Measurements from ENCODE around the gene RAB25. TPM values are rescaled to one million over a fixed set of nuclear protein-coding genes. Genes with fewer than 3 reads are reported as not detected.
"Not testable (repeated sequence)": the region's sequence is repeated elsewhere in the genome, so short reads cannot be mapped to it uniquely, and the experiment has no call there.

RAB25 gene
- total RNA-seq, 3 donors from 2014 or later: 0.61 to 0.79 (median 0.63) TPM

DNA sequence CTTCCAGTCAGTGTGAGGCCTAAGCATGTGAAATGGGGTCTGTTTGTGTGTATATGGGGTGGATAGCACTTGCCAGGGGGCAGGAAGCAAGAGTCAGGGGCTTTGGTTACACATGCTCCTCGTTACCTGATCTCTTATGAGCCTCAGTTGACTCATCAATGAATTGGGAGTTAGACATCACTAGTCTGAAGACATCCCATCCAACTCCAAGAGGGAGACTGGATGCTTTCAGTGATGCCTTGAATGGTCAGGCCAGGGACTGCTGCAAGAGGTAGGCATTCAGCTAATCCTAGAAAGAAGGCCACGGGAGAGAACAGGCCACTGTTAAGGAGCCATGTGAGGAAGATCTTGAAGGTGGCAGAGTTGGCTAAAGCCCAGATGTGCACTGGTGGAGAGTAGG lies 6.3 kb downstream of the RAB25 start:
- Mint-ChIP-seq H3K27me3 (ENCODE audit: low read depth) (no peaks in the 10 kb centered on the region), H3K9me3 (no peaks in the 10 kb centered on the region), H3K4me1 (ENCODE audit: low read depth) (peaks cover 8% of the 10 kb centered on the region), H3K36me3 (ENCODE audit: insufficient read depth) (no peaks in the 10 kb centered on the region), H3K4me3 (no peak overlapping the region)
- ATAC-seq: no peak
- DNase-seq: no peak

DNA sequence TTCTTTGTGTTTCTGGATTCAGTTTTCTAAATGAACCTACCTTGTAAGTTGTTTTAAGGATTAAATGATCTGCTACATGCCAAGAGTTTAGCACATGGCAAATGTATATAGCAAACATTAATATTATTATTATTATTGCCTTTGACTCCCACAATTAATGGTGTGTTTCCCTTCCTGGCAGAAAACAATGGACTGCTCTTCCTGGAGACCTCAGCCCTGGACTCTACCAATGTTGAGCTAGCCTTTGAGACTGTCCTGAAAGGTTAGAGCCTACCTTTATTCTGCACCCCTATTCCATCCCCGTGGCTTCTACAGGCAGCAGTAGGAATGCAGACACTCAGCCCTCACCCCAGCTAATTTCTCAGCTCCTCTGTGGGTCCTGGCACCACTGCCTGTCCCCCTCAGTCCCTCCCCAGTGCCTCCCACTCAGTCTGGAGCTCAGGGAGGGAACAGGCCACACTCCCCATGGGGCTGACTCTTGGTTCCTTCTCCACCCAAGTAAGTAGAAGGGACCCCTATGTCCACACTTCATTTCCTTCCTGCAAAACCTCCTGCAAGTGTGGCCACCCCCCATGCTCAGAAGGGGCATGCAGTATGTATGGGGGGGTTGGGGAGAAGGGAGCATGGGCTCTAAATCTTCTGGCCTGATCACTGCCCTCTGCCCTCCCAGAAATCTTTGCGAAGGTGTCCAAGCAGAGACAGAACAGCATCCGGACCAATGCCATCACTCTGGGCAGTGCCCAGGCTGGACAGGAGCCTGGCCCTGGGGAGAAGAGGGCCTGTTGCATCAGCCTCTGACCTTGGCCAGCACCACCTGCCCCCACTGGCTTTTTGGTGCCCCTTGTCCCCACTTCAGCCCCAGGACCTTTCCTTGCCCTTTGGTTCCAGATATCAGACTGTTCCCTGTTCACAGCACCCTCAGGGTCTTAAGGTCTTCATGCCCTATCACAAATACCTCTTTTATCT lies 8.8 kb downstream of the RAB25 start:
- Mint-ChIP-seq H3K9me3 (no peaks in the 10 kb centered on the region), H3K27me3 (ENCODE audit: low read depth) (no peaks in the 10 kb centered on the region), H3K36me3 (ENCODE audit: insufficient read depth) (no peaks in the 10 kb centered on the region), H3K4me3 (no peak overlapping the region), H3K4me1 (ENCODE audit: low read depth) (peaks cover 8% of the 10 kb centered on the region)
- ATAC-seq (no peak), DNase-seq (no peak)

DNA sequence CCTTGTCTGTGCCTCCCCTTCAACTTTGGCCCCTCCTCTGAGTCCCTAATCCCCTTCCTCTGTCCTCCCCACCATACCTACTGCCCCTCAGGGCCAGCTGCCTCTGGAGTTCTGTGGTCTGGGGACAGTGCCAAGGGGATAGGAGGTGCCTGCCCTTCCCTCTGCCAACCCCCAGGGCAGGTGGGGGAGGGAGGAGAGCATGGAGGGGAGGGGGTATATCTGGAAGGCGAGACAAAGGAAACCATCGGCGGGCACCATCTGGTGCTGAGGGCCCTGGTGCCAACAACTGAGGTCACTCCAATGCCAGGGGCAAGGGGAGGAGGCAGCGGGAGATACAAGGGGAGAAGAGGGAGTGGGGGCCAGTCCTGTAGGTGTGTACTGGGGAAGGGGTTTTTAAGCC lies 9.6 kb downstream of the RAB25 start:
- ATAC-seq: no peak
- DNase-seq: no peak
- Mint-ChIP-seq H3K27me3 (ENCODE audit: low read depth) (no peaks in the 10 kb centered on the region), H3K4me1 (ENCODE audit: low read depth) (peaks cover 2% of the 10 kb centered on the region), H3K9me3 (no peaks in the 10 kb centered on the region), H3K4me3 (no peak overlapping the region), H3K36me3 (ENCODE audit: insufficient read depth) (no peaks in the 10 kb centered on the region)

DNA sequence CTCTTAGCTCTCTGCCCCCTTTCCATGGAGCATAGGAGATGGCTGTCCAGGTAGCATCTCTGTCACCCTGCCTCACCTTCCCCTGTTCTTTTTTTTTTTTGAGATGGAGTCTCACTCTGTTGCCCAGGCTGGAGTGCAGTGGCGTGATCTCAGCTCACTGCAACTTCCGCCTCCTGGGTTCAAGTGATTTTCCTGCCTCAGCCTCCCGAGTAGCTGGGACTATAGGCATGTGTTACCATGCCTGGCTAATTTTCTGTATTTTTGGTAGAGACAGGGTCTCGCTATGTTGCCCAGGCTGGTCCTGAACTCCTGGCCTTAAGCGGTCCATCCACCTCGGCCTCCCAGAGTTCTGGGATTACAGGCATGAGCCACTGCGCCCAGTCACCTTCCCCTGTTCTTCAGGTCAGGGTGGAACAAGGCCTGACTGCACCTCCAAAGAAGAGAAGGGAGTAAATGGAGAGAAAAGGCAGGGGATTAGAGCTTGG lies 10.4 kb downstream of the RAB25 start:
- not testable (repeated sequence) for H3K4me1 Mint-ChIP-seq (ENCODE audit: low read depth); DNase-seq; H3K9me3 Mint-ChIP-seq; ATAC-seq; H3K36me3 Mint-ChIP-seq (ENCODE audit: insufficient read depth); H3K27me3 Mint-ChIP-seq (ENCODE audit: low read depth); H3K4me3 Mint-ChIP-seq

DNA sequence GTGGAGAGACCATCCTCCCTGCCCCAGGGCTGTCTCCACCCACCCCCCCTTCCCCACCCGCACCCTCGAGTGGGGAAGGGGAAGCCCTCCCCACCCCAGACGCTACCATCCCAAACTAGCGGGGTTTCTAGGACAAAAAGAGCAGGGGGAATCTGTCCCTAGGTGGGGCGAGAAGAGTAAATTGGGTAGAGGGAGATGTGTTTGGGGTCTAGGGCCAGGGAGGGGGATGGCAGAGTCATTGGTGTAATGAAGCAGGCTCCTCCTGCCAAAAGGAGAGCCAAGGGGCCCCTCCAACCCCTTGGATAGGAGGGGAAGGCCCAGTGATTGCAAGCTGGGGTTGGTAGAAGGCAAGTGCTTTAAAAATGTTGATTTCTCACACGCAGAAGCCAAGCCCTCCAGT lies 11.3 kb downstream of the RAB25 start:
- no peaks in the 10 kb centered on the region for H3K27me3 Mint-ChIP-seq (ENCODE audit: low read depth)
- DNase-seq: no peak
- no peak for ATAC-seq
- H3K36me3 Mint-ChIP-seq (ENCODE audit: insufficient read depth): no peaks in the 10 kb centered on the region
- no peaks in the 10 kb centered on the region for H3K9me3 Mint-ChIP-seq
- no peak overlapping the region for H3K4me3 Mint-ChIP-seq
- H3K4me1 Mint-ChIP-seq (ENCODE audit: low read depth): no peaks in the 10 kb centered on the region

DNA sequence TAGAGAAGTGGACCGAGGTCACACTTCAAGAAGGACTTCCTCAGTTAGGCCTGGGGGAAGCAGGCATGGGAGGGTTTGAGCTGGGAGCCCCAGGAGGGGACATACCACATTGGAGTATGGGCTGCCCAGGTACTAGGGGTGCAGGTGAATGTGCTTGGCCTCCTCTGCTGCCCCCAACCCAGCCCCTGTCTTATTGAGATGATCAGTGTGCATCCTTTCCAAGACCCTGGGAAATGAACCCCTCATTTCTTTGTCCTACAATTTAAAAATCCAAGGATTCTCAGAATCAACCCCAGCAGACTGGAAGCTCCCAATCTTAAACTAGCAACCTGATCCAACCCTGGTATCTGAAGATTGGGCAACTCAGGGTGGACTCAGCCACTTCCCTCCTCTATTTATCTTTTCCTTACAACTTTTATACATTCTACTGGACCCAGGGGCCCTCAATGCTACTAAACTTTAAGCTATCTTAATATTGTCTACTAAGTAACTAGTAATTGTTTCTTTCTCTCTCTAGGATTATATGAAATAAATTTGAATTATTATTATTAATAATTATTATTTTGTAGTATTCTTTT lies 12.2 kb downstream of the RAB25 start:
- Mint-ChIP-seq H3K9me3 (no peaks in the 10 kb centered on the region), H3K36me3 (ENCODE audit: insufficient read depth) (no peaks in the 10 kb centered on the region), H3K4me1 (ENCODE audit: low read depth) (no peaks in the 10 kb centered on the region), H3K27me3 (ENCODE audit: low read depth) (no peaks in the 10 kb centered on the region), H3K4me3 (no peak overlapping the region)
- no peak for ATAC-seq
- DNase-seq: no peak

DNA sequence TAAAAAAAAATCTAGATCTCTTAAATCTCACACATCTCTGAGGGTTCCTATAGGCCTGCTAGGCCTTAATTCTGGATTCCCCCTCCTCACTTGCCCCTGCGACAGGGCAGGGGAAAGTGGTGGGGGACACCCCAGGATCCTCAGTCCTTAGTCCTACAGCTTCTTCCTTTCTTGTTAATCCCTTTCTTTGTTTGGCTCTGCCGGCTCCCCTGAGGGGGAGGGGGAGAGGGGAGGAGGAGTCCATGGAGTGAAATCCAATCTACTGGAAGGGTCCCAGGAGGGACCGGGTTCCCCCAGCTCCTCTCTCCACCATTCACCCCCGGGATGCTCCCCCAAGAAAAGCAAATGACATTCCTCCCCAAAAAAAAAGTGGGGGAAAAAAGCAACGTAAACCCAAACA lies 12.8 kb downstream of the RAB25 start:
- no peaks in the 10 kb centered on the region for H3K4me1 Mint-ChIP-seq (ENCODE audit: low read depth)
- H3K9me3 Mint-ChIP-seq: no peaks in the 10 kb centered on the region
- H3K27me3 Mint-ChIP-seq (ENCODE audit: low read depth): no peaks in the 10 kb centered on the region
- H3K36me3 Mint-ChIP-seq (ENCODE audit: insufficient read depth): no peaks in the 10 kb centered on the region
- H3K4me3 Mint-ChIP-seq: no peak overlapping the region
- no peak for ATAC-seq
- no peak for DNase-seq

DNA sequence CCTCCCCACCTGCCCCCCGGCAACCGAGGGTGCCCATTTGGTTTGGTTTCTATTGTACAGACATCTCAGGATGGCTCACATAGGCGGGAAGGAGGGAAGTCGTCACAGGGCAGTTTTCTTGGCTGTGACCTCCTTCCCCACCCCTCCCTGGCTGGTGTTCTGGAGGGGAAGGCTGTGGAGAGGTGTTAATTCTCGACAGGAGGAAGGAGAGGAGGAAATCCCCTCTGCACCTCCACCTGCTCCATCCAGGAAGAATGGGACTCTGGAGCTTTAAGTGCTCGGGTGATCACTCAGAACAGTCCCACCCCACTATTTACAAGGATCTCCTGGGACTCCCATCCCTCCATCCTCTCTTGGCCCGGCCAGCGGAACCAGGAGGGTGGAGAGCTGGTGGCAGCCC lies 13.7 kb downstream of the RAB25 start:
- DNase-seq: no peak
- Mint-ChIP-seq H3K4me3 (no peak overlapping the region), H3K4me1 (ENCODE audit: low read depth) (no peaks in the 10 kb centered on the region), H3K36me3 (ENCODE audit: insufficient read depth) (no peaks in the 10 kb centered on the region), H3K27me3 (ENCODE audit: low read depth) (no peaks in the 10 kb centered on the region), H3K9me3 (no peaks in the 10 kb centered on the region)
- no peak for ATAC-seq

DNA sequence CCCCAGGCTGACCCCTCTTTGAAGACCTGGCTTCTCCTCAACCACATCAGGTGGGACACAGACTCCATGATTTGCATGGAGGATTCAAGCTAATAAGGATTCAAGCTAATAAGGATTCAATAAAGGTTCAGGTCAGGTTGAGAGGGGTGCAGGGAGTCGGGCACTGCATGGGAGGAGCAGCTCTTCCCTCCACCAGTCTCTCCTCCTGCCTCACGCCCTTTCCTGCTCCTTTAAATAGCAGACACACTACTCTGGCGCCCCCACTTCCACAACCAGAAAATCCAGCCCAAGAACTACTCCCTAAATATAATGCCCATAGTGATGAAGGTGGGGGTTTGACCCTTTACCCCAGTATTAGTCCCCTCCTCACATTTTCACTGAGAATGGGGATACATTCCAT lies 14.2 kb downstream of the RAB25 start:
- Mint-ChIP-seq H3K4me3 (no peak overlapping the region), H3K4me1 (ENCODE audit: low read depth) (no peaks in the 10 kb centered on the region), H3K36me3 (ENCODE audit: insufficient read depth) (no peaks in the 10 kb centered on the region), H3K27me3 (ENCODE audit: low read depth) (no peaks in the 10 kb centered on the region), H3K9me3 (no peaks in the 10 kb centered on the region)
- DNase-seq (no peak), ATAC-seq (no peak)

DNA sequence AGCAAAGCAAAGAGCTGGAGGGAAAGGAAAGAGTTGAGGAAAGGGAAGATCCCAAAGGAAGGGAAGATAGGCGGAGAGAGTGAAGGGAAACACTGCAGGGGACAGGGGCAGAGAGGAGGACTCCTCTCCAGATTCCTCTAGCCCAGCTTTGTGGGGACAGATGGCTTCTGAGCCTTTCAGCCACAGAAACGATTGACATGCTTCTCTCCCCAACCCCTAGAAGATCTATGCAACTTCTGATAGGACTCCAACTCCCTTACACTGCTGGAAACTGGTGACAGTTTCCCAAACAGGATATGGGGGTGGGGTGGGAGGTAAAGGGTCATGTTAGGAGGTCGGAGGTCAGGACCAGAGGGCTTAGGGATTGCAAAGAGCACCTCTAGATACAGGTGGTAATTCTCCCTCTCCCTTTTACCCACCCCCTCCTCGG lies 14.8 kb downstream of the RAB25 start:
- H3K4me3 Mint-ChIP-seq: no peak overlapping the region

DNA sequence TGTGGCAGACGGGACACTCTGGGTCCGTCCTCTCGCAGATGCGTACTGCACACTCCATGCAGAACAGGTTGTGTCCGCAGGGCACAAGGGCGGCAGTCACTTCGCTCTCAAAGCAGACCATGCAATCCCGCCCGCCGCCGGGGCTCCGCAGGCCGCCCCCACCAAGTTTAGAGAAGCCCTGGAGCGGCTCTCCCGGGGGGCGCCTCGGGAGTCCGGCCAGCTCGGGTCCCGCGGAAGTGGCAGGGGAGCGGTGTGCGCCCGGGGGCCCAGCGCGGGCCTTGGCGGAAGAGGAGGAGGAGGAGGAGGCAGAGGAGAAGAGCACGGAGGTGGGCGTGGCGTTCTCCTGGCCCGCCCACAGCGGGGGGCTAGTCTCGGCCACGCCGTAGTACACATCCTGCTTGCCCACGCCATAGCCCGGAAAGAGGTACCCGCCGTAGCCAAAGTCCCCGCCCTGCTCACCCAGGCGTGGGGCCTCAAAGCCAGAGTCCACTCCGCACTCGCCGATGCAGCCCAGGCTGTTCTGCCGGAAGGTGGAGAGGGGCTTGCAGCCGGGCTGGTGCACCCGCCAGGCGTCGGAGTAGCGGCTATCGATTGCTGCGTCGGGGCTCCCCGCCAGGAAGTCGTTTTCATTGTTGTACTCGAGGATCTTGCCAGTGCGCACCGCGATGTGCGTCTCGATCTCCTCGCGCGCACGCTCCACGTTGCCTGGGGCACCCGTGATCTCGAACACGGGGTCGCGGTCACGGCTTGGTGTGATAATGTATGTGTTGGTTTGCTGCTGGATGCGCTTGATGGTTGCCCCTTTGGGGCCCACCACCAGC lies 15.9 kb downstream of the RAB25 start:
- Mint-ChIP-seq H3K4me3 (no peak overlapping the region), H3K27me3 (ENCODE audit: low read depth) (no peaks in the 10 kb centered on the region), H3K36me3 (ENCODE audit: insufficient read depth) (no peaks in the 10 kb centered on the region), H3K4me1 (ENCODE audit: low read depth) (peaks cover 5% of the 10 kb centered on the region), H3K9me3 (no peaks in the 10 kb centered on the region)
- ATAC-seq: peak; percentile 44 to 46
- no peak for DNase-seq

More for the DNA sequence above, 14.8 kb downstream of the RAB25 start:
- no peak for ATAC-seq
- no peaks in the 10 kb centered on the region for H3K4me1 Mint-ChIP-seq (ENCODE audit: low read depth)
- H3K27me3 Mint-ChIP-seq (ENCODE audit: low read depth): no peaks in the 10 kb centered on the region
- H3K36me3 Mint-ChIP-seq (ENCODE audit: insufficient read depth): no peaks in the 10 kb centered on the region
- DNase-seq: no peak
- no peaks in the 10 kb centered on the region for H3K9me3 Mint-ChIP-seq

DNA sequence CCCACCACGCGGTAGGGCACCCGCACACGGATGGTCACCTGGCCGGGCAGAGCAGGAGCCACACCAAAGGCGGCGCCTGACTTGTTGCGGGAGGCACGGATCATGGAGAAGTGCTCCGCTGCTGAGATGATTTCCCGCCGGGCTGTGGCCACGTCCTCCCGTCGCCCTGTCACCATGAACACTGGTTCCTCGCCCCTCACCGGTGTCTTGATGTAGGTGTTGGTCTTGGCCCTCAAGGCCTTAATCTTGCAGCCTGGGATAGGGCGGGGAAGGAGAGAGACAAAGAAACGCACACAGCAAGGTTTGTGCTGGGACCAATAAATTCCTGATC lies 16.4 kb downstream of the RAB25 start:
- ATAC-seq: no peak
- Mint-ChIP-seq H3K36me3 (ENCODE audit: insufficient read depth) (no peaks in the 10 kb centered on the region), H3K27me3 (ENCODE audit: low read depth) (no peaks in the 10 kb centered on the region), H3K4me1 (ENCODE audit: low read depth) (peaks cover 5% of the 10 kb centered on the region), H3K9me3 (no peaks in the 10 kb centered on the region), H3K4me3 (no peak overlapping the region)
- no peak for DNase-seq

DNA sequence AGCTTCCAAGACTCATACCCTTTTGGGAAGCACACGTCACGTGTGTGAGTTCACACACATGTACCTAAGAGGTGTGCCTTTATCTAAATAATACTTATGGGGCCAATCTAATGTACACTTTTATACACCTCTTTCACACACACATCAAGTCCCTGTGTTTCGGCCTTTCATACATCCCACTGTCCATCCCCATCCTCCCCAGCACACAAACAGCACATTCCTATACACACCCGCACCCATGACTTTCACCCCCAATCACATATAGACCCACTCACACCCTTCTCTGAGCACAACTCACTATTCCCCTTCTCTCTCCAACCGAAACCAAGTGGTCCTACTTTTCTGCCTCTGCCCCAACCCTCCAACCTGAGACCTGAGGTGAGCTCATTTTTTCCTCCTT lies 17.8 kb downstream of the RAB25 start:
- no peaks in the 10 kb centered on the region for H3K9me3 Mint-ChIP-seq
- peaks cover 7% of the 10 kb centered on the region for H3K27me3 Mint-ChIP-seq (ENCODE audit: low read depth)
- ATAC-seq: no peak
- peaks cover 10% of the 10 kb centered on the region for H3K4me1 Mint-ChIP-seq (ENCODE audit: low read depth)
- no peak for DNase-seq
- H3K4me3 Mint-ChIP-seq: no peak overlapping the region
- H3K36me3 Mint-ChIP-seq (ENCODE audit: insufficient read depth): no peaks in the 10 kb centered on the region

DNA sequence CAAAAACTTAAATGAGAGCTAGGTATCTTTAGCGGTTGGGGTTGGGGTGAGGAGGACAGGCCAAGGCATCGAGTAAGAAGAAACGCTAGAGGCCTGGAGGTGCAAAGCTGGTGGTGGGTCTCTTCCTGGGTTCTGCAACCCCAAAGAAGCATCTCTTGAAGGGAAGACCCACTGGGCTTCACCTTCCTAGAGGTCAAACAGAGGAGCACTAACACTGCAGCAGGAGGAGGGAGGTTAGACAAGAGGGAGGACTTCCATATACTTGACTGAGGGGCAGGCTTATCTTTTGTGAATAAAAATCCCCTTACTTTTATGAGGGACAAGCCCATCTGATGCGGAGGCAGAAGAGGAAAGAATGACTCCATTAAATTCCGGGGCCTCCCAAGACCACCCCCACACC lies 18.8 kb downstream of the RAB25 start:
- Mint-ChIP-seq H3K27me3 (ENCODE audit: low read depth) (peaks cover 13% of the 10 kb centered on the region), H3K4me1 (ENCODE audit: low read depth) (peaks cover 10% of the 10 kb centered on the region), H3K4me3 (peak overlapping the region; percentile 6), H3K9me3 (no peaks in the 10 kb centered on the region), H3K36me3 (ENCODE audit: insufficient read depth) (no peaks in the 10 kb centered on the region)
- ATAC-seq: no peak
- DNase-seq: no peak

Data from activated T-cell treated with anti-CD3 and anti-CD28 coated beads, Interleukin-2, amount 50 U/mL, for 4 hours (primary cell).